ENCODE data around the gene CDH23. TPM values are rescaled to one million over a fixed set of nuclear protein-coding genes. Genes with fewer than 3 reads are reported as not detected.

Gene CDH23
- total and polyA plus RNA-seq, 8 donors: 1.8 to 22.8 (median 3.0) TPM

- Histone ChIP-seq H3K36me3 (no peaks in the 10 kb centered on the region), H3K27ac (no peak overlapping the region)
- intact Hi-C loops (cut with DNase I): no loop called here
These were observed 85.9 kb downstream of the CDH23 start for GRCh38 chr10:71482620-71483019.

GRCh38 chr10:71483135-71483534, 86.4 kb downstream of the CDH23 start:
- ATAC-seq: no peak
- no peak overlapping the region for H3K27ac ChIP-seq
- no peak for DNase-seq
- no peaks in the 10 kb centered on the region for H3K36me3 ChIP-seq
- intact Hi-C loops (cut with DNase I): no loop called here
- H3K9me3 ChIP-seq: no peaks in the 10 kb centered on the region
- no peak overlapping the region for H3K4me3 ChIP-seq
- H3K27me3 ChIP-seq: no peaks in the 10 kb centered on the region
- no peak for TF ChIP-seq CTCF (IDR thresholded peaks at IDR 0.05)
- no peaks in the 10 kb centered on the region for H3K4me1 ChIP-seq

More at GRCh38 chr10:71482620-71483019, 85.9 kb downstream of the CDH23 start:
- H3K9me3 ChIP-seq: no peaks in the 10 kb centered on the region
- DNase-seq (no peak), ATAC-seq (no peak)
- H3K27me3 ChIP-seq: no peaks in the 10 kb centered on the region
- H3K4me3 ChIP-seq: no peak overlapping the region
- no peaks in the 10 kb centered on the region for H3K4me1 ChIP-seq
- TF ChIP-seq CTCF (IDR thresholded peaks at IDR 0.05): no peak

GRCh38 chr10:71483885-71484751, 87.4 kb downstream of the CDH23 start:
- H3K36me3 ChIP-seq: no peaks in the 10 kb centered on the region
- no peak overlapping the region for H3K27ac ChIP-seq
- no peak for DNase-seq
- intact Hi-C loops (cut with DNase I): no loop called here
- no peak for ATAC-seq
- H3K4me3 ChIP-seq: no peak overlapping the region
- H3K27me3 ChIP-seq: no peaks in the 10 kb centered on the region
- no peaks in the 10 kb centered on the region for H3K4me1 ChIP-seq
- H3K9me3 ChIP-seq: peaks cover 0 to 6% of the 10 kb centered on the region in 2 donors
- TF ChIP-seq CTCF (IDR thresholded peaks at IDR 0.05): no peak

GRCh38 chr10:71486484-71487114, 89.9 kb downstream of the CDH23 start:
- no peaks in the 10 kb centered on the region for H3K4me1 ChIP-seq
- peak; percentile 42 to 43 for TF ChIP-seq CTCF (IDR thresholded peaks at IDR 0.05)
- intact Hi-C loops (cut with DNase I): no loop called here
- H3K27me3 ChIP-seq: no peaks in the 10 kb centered on the region
- ATAC-seq: peak; percentile 90
- no peak overlapping the region for H3K4me3 ChIP-seq
- H3K9me3 ChIP-seq: peaks cover 0 to 10% of the 10 kb centered on the region in 2 donors
- H3K27ac ChIP-seq: no peak overlapping the region
- H3K36me3 ChIP-seq: no peaks in the 10 kb centered on the region
- peak in 2 of 4 donors; percentile 40 to 43 for DNase-seq

GRCh38 chr10:71487726-71488125, 91.0 kb downstream of the CDH23 start:
- intact Hi-C loops (cut with DNase I): no loop called here
- DNase-seq (no peak), ATAC-seq (no peak)
- Histone ChIP-seq H3K9me3 (peaks cover 0 to 10% of the 10 kb centered on the region in 2 donors), H3K27ac (no peak overlapping the region), H3K4me3 (no peak overlapping the region), H3K27me3 (no peaks in the 10 kb centered on the region), H3K4me1 (no peaks in the 10 kb centered on the region), H3K36me3 (no peaks in the 10 kb centered on the region)
- no peak for TF ChIP-seq CTCF (IDR thresholded peaks at IDR 0.05)
